Anterior cingulate cortex (tissue), 58 donors: ENCODE measurements around the gene CTSK.

Source experiments
- DNase-seq, 58 donors: peaks; one replicate each; lab custom pipeline; 2025; lab: John Stamatoyannopoulos, UW

The CTSK gene

GRCh38 chr1:150764617-150765101 is 43.4 kb downstream of the CTSK start:
- DNase-seq, result no peak

- DNase-seq, result no peak
Observed at GRCh38 chr1:150763018-150763417, 45.0 kb downstream of the CTSK start.

GRCh38 chr1:150762552-150762951 is 45.5 kb downstream of the CTSK start:
- DNase-seq, result no peak

GRCh38 chr1:150761801-150762200 is 46.3 kb downstream of the CTSK start:
- DNase-seq, result no peak

GRCh38 chr1:150760013-150760412 is 48.0 kb downstream of the CTSK start:
- DNase-seq, result no peak

DNA sequence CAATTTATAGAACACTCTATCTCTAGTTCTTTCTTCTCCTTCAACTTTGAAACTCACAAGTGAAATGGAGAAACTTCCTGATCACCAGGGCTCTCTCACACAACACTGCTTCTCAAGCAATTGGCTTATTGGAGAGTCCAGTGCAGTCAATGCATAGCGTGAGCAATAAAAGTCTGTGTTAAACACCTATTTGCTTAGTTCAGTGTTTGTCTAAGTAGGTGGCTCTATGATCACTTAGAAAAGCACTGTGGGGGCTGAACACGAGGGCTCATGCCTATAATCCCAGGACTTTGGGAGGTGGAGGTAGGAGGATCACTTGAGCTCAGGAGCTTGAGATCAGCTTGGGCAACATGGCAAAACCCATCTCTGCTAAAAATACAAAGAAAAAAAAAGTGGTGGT is 54.6 kb downstream of the CTSK start:
- DNase-seq, result no peak

- DNase-seq, result no peak
Observed at GRCh38 chr1:150751443-150751842, 56.6 kb downstream of the CTSK start.

- DNase-seq, result no peak
Observed at GRCh38 chr1:150749720-150750311, 58.2 kb downstream of the CTSK start.

GRCh38 chr1:150748878-150749719 is 59.0 kb downstream of the CTSK start:
- DNase-seq, result no peak
